C4-2B (cell line): Measurements from ENCODE around the gene VASN.

Source experiments
- ZFX ChIP-seq: fragments of 450-650 bp; IDR thresholded peaks from 2 replicates; pipeline ENCODE4 v1.6.1; 2017
- TF ChIP-seq, protein P1 (sequence below): fragments of 450-650 bp; conservative IDR thresholded peaks from 2 replicates; pipeline ENCODE4 v1.5.1; 2017; ENCODE audit warnings: mild to moderate bottlenecking

DNA sequence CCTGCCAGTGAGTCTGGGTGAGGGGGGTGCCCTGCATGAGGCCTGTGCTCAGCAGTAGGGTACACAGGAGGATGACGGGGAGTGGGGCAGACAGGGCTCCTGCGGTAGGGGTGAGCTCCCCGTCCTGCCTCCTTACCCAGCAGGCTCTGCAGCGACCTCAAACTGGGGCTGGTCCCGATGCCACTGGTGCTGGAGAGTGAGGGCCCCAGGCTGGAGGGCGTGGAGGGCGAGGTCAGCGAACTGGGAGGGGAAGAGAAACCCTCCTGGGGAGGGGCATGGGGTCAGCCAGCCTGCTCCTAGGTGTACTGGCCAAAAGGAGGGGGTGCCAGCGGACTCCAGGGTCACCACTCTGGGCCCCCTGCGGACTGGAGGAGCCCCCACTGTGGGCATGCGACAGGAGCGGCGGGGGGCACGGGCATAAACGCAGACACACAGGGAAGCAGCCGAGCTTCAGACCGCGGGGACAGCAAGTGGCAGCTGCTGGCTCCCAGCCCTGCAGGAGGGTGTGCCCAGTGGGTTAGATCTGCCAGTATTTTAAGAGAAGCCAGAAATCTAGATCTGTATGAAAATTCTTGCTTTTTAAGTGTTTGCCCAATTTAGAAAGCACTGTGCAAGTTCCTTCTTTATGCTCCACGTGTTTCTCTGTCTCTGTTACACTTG, 9.0 kb upstream of the VASN start:
- TF ChIP-seq, protein P1, sequence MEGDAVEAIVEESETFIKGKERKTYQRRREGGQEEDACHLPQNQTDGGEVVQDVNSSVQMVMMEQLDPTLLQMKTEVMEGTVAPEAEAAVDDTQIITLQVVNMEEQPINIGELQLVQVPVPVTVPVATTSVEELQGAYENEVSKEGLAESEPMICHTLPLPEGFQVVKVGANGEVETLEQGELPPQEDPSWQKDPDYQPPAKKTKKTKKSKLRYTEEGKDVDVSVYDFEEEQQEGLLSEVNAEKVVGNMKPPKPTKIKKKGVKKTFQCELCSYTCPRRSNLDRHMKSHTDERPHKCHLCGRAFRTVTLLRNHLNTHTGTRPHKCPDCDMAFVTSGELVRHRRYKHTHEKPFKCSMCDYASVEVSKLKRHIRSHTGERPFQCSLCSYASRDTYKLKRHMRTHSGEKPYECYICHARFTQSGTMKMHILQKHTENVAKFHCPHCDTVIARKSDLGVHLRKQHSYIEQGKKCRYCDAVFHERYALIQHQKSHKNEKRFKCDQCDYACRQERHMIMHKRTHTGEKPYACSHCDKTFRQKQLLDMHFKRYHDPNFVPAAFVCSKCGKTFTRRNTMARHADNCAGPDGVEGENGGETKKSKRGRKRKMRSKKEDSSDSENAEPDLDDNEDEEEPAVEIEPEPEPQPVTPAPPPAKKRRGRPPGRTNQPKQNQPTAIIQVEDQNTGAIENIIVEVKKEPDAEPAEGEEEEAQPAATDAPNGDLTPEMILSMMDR: no peak
- no peak for TF ChIP-seq ZFX
